ENCODE results near the gene BSDC1.

GRCh38 chr1:32411261-32411660 lies 17.0 kb upstream of the BSDC1 start:
- no peak for TF ChIP-seq POLR2A (IDR thresholded peaks at IDR 0.05; ENCODE audit: low read depth, low read length)
- no peak for TF ChIP-seq TAF1 (IDR thresholded peaks at IDR 0.05; ENCODE audit: low read depth, low read length)
